GM06990 (cell line): ENCODE results near the gene RIPK3.
A peak's percentile ranks its signal among the peaks of the same experiment; 100 is the strongest.
"Not testable (repeated sequence)": the region's sequence is repeated elsewhere in the genome, so short reads cannot be mapped to it uniquely, and the experiment has no call there.

Experiments
- DNase-seq: peaks from one replicate; pipeline ENCODE4 v3.0.0-alpha.2; 2011; ENCODE audit not compliant: insufficient read length; ENCODE audit errors: extremely low read depth
- H3K27me3 ChIP-seq: replicated peaks from 2 replicates; pipeline ENCODE4 v1.6.0; 2011; ENCODE audit warnings: low read length; ENCODE audit not compliant: control insufficient read depth, insufficient read depth
- H3K36me3 ChIP-seq: 2 replicates; pipeline ENCODE4 v1.5.1; 2011; ENCODE audit warnings: low read length; ENCODE audit not compliant: control insufficient read depth, insufficient read depth
- H3K4me3 ChIP-seq: replicated peaks from 2 replicates; pipeline ENCODE4 v1.5.1; 2011; ENCODE audit warnings: low read depth, mild to moderate bottlenecking, control low read depth, low read length
- CTCF ChIP-seq: IDR thresholded peaks from 2 replicates; pipeline ENCODE4 v1.5.1; 2011; ENCODE audit warnings: low read length, control low read depth, mild to moderate bottlenecking, inconsistent platforms; ENCODE audit not compliant: insufficient read depth, poor library complexity, severe bottlenecking

Gene RIPK3

GRCh38 chr14:24330973-24331674, 8.7 kb downstream of the RIPK3 start:
- no peaks in the 10 kb centered on the region; the same call in none of the 2 replicates for H3K27me3 ChIP-seq
- no peak overlapping the region for H3K4me3 ChIP-seq
- TF ChIP-seq CTCF: no peak
- DNase-seq: no peak
- H3K36me3 ChIP-seq: no peaks in the 10 kb centered on the region; the same call in 1 of the 2 replicates

GRCh38 chr14:24329736-24330135, 10.1 kb downstream of the RIPK3 start:
- DNase-seq: no peak
- H3K4me3 ChIP-seq: no peak overlapping the region
- TF ChIP-seq CTCF: no peak
- no peaks in the 10 kb centered on the region; the same call in none of the 2 replicates for H3K27me3 ChIP-seq
- H3K36me3 ChIP-seq: no peaks in the 10 kb centered on the region

- DNase-seq: no peak
- Histone ChIP-seq H3K36me3 (no peaks in the 10 kb centered on the region), H3K27me3 (no peaks in the 10 kb centered on the region; the same call in none of the 2 replicates), H3K4me3 (no peak overlapping the region)
- TF ChIP-seq CTCF: no peak
Measured at GRCh38 chr14:24329073-24329663, 10.6 kb downstream of the RIPK3 start.

- not testable (repeated sequence) for DNase-seq, H3K27me3 ChIP-seq
Measured at GRCh38 chr14:24327914-24328313, 11.9 kb downstream of the RIPK3 start.

GRCh38 chr14:24327303-24327702, 12.5 kb downstream of the RIPK3 start:
- H3K36me3 ChIP-seq: no peaks in the 10 kb centered on the region
- H3K27me3 ChIP-seq: no peaks in the 10 kb centered on the region; the same call in 1 of the 2 replicates
- no peak overlapping the region for H3K4me3 ChIP-seq
- TF ChIP-seq CTCF: no peak
- DNase-seq: no peak

More at GRCh38 chr14:24327914-24328313, 11.9 kb downstream of the RIPK3 start:
- H3K4me3 ChIP-seq, H3K36me3 ChIP-seq: not testable (repeated sequence)
- peak; percentile 31 for TF ChIP-seq CTCF
